IPS-11a (cell line): ENCODE measurements around the gene SORCS1.

Source experiments
- H3K4me3 ChIP-seq: one replicate; pipeline ENCODE4 v1.5.1; 2013; ENCODE audit warnings: low read depth, low read length, control low read depth

SORCS1 gene

GRCh38 chr10:106999118-106999707 lies 165.3 kb downstream of the SORCS1 start:
- no peak overlapping the region for H3K4me3 ChIP-seq

GRCh38 chr10:106997721-106998120 lies 166.8 kb downstream of the SORCS1 start:
- no peak overlapping the region for H3K4me3 ChIP-seq

GRCh38 chr10:106996510-106996909 lies 168.0 kb downstream of the SORCS1 start:
- no peak overlapping the region for H3K4me3 ChIP-seq

GRCh38 chr10:106992055-106992454 lies 172.5 kb downstream of the SORCS1 start:
- H3K4me3 ChIP-seq, result no peak overlapping the region

GRCh38 chr10:106991091-106991490 lies 173.4 kb downstream of the SORCS1 start:
- no peak overlapping the region for H3K4me3 ChIP-seq

- H3K4me3 ChIP-seq, result no peak overlapping the region
Observed at GRCh38 chr10:106987362-106987761, 177.1 kb downstream of the SORCS1 start.

GRCh38 chr10:106982268-106982667 lies 182.2 kb downstream of the SORCS1 start:
- no peak overlapping the region for H3K4me3 ChIP-seq

- no peak overlapping the region for H3K4me3 ChIP-seq
Observed at GRCh38 chr10:106981452-106982075, 182.9 kb downstream of the SORCS1 start.

GRCh38 chr10:106980495-106981451 lies 183.7 kb downstream of the SORCS1 start:
- no peak overlapping the region for H3K4me3 ChIP-seq

GRCh38 chr10:106978756-106979155 lies 185.8 kb downstream of the SORCS1 start:
- H3K4me3 ChIP-seq, result no peak overlapping the region

- H3K4me3 ChIP-seq, result no peak overlapping the region
Observed at GRCh38 chr10:106973716-106974115, 190.8 kb downstream of the SORCS1 start.

GRCh38 chr10:106973288-106973687 lies 191.2 kb downstream of the SORCS1 start:
- no peak overlapping the region for H3K4me3 ChIP-seq

GRCh38 chr10:106972381-106972780 lies 192.1 kb downstream of the SORCS1 start:
- H3K4me3 ChIP-seq, result no peak overlapping the region

GRCh38 chr10:106971411-106971831 lies 193.1 kb downstream of the SORCS1 start:
- no peak overlapping the region for H3K4me3 ChIP-seq

- no peak overlapping the region for H3K4me3 ChIP-seq
Observed at GRCh38 chr10:106967452-106967851, 197.1 kb downstream of the SORCS1 start.

- H3K4me3 ChIP-seq, result no peak overlapping the region
Observed at GRCh38 chr10:106960812-106961211, 203.7 kb downstream of the SORCS1 start.

- H3K4me3 ChIP-seq, result no peak overlapping the region
Observed at GRCh38 chr10:106959521-106959920, 205.0 kb downstream of the SORCS1 start.

GRCh38 chr10:106958589-106959361 lies 205.7 kb downstream of the SORCS1 start:
- H3K4me3 ChIP-seq, result no peak overlapping the region

- no peak overlapping the region for H3K4me3 ChIP-seq
Observed at GRCh38 chr10:106957823-106958588, 206.5 kb downstream of the SORCS1 start.

GRCh38 chr10:106956216-106956915 lies 208.1 kb downstream of the SORCS1 start:
- H3K4me3 ChIP-seq, result no peak overlapping the region
